Esophagus muscularis mucosa (tissue), 4 donors: ENCODE data around the gene SPOCK1. TPM values are rescaled to one million over a fixed set of nuclear protein-coding genes. Genes with fewer than 3 reads are reported as not detected.

ENCODE experiments used
- DNase-seq: peaks from one replicate; pipeline ENCODE4 v3.0.0-alpha.2; 2017; ENCODE audit errors: extremely low spot score
- H3K27ac ChIP-seq, 4 donors: fragments of 200-600 bp; sonication (generic); replicated peaks in 1 of 4; 1 replicate in 3 of 4; 2 replicates in 1 of 4; pipeline ENCODE4 v1.5.1; 2016 to 2019; ENCODE audit warnings: mild to moderate bottlenecking in 1 of 4
- H3K27me3 ChIP-seq, 4 donors: fragments of 200-600 bp; sonication (generic); one replicate each; pipeline versions ENCODE4 v1.5.1 to v1.6.0; 2016 to 2019
- H3K36me3 ChIP-seq, 4 donors: fragments of 200-600 bp; sonication (generic); one replicate each; pipeline ENCODE4 v1.5.1; 2016 to 2019
- H3K4me1 ChIP-seq, 4 donors: fragments of 200-600 bp; sonication (generic); one replicate each; pipeline ENCODE4 v1.5.1; 2016 to 2019
- H3K4me3 ChIP-seq, 4 donors: fragments of 200-600 bp; sonication (generic); 1 replicate in 2 of 4; 2 replicates in 2 of 4; pipeline ENCODE4 v1.5.1; 2016 to 2019; ENCODE audit warnings: mild to moderate bottlenecking in 4 of 4, moderate library complexity in 1 of 4
- H3K9me3 ChIP-seq, 4 donors: fragments of 200-600 bp; sonication (generic); 1 replicate in 3 of 4; 2 replicates in 1 of 4; pipeline ENCODE4 v1.5.1; 2016 to 2019
- EP300 ChIP-seq: sonication (generic); formaldehyde crosslinking; IDR thresholded peaks from one replicate; pipeline ENCODE4 v1.6.1; 2017; ENCODE audit warnings: antibody characterized with exemption
- POLR2A ChIP-seq: fragments of 450-650 bp; IDR thresholded peaks from one replicate; pipeline ENCODE4 v1.6.1; 2017; ENCODE audit warnings: antibody characterized with exemption, moderate library complexity, mild to moderate bottlenecking, low read depth
- POLR2AphosphoS5 ChIP-seq, 2 donors: sonication (generic); formaldehyde crosslinking; IDR thresholded peaks; one replicate each; pipeline ENCODE4 v1.6.1; 2017; ENCODE audit warnings: antibody characterized with exemption in 2 of 2
- WGBS: methylation state at CpG from one replicate; pipeline ENCODE4 v1.1.5; 2018; 5-methylcytosine and 5-hydroxymethylcytosine counted together
- intact Hi-C: fragments of 100-400 bp; cut with DNase I; formaldehyde crosslinking; loops from one replicate; pipeline ENCODE4 v1.15.1; 2023
- total RNA-seq, 4 donors: library from RNA; depleted of rRNA; stranded (reverse); fragments of >200 nt; gene quantifications; one replicate each; pipeline versions ENCODE4 v1.1.0 to v1.2.1, GENCODE V29; 2016
- TF ChIP-seq, protein P1 (sequence below), 3 experiments: fragments of 200-600 bp in 2 of 3; fragments of 450-650 bp in 1 of 3; sonication (generic) in 2 of 3; IDR thresholded peaks; one replicate each; pipeline ENCODE4 v1.5.1; 2017 to 2019; ENCODE audit warnings: antibody characterized with exemption in 3 of 3, mild to moderate bottlenecking in 2 of 3, moderate library complexity in 1 of 3

The SPOCK1 gene
- total RNA-seq, 4 donors from 2014 or later = 39.0 to 52.4 (median 45.6) TPM

DNA sequence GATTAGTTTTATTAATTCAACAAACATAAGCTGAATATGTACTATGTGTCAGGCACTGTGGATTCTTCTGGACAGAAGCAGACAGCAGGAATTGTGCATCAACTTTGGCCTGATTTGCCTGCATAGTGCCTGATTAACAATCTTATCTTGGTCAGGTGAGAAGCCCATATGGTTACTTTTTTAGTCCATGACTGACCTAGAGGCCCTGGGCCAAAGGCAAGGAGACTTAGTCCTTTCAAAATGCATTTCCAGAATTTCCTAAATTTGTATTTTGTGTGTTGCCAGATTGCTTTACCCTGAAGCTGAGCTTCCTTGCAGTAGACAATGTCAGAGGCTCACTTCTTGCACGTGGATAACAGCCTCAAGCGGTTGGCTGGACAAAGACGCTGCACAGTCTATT lies 286.7 kb downstream of the SPOCK1 start:
- H3K27ac ChIP-seq = no peak overlapping the region
- no peaks in the 10 kb centered on the region for H3K36me3 ChIP-seq
- H3K4me1 ChIP-seq = peaks cover 0 to 3% (median 0%) of the 10 kb centered on the region in 4 donors
- intact Hi-C loops = no loop called here
- DNase-seq = no peak
- no peak overlapping the region for H3K4me3 ChIP-seq
- TF ChIP-seq, protein P1, sequence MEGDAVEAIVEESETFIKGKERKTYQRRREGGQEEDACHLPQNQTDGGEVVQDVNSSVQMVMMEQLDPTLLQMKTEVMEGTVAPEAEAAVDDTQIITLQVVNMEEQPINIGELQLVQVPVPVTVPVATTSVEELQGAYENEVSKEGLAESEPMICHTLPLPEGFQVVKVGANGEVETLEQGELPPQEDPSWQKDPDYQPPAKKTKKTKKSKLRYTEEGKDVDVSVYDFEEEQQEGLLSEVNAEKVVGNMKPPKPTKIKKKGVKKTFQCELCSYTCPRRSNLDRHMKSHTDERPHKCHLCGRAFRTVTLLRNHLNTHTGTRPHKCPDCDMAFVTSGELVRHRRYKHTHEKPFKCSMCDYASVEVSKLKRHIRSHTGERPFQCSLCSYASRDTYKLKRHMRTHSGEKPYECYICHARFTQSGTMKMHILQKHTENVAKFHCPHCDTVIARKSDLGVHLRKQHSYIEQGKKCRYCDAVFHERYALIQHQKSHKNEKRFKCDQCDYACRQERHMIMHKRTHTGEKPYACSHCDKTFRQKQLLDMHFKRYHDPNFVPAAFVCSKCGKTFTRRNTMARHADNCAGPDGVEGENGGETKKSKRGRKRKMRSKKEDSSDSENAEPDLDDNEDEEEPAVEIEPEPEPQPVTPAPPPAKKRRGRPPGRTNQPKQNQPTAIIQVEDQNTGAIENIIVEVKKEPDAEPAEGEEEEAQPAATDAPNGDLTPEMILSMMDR (IDR thresholded peaks at IDR 0.05) = no peak
- no peak for TF ChIP-seq EP300
- no peak for TF ChIP-seq POLR2A
- no peak for TF ChIP-seq POLR2AphosphoS5 (IDR thresholded peaks at IDR 0.05)
- H3K9me3 ChIP-seq = no peaks in the 10 kb centered on the region
- H3K27me3 ChIP-seq = no peaks in the 10 kb centered on the region
- WGBS = 90% methylated on average over 3 of the region's 3 CpGs

DNA sequence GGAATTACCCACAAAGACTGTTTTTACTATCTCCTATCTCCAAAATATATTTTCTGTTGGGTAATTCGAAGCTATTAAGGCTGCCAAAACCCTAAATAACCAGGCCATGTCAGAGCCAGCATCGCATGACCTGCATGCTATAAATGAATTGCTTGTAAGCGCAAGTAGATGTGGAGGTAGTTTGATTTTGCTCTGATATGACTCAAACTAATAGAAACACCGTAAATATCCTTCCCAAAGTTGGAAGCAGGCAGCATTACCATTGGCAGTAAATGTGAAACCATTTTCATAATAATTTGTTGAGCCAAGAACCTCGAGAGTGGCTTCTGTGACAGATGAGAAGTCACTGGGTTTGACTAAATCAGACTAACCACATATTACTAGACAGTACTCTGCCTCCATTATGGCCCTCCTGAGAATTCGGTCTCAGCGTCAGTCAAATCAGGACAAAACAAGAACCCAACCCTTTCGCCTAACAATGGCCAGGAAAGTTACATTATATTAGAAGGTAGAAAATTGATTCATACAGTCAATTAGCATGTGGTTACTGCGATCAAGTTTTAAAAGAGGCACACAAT lies 289.8 kb downstream of the SPOCK1 start:
- H3K36me3 ChIP-seq = no peaks in the 10 kb centered on the region
- TF ChIP-seq EP300 = no peak
- no peak for TF ChIP-seq POLR2A
- no peak for TF ChIP-seq POLR2AphosphoS5 (IDR thresholded peaks at IDR 0.05)
- TF ChIP-seq, protein P1 (IDR thresholded peaks at IDR 0.05) = no peak
- WGBS = 81% methylated on average over 9 of the region's 9 CpGs
- H3K27me3 ChIP-seq = no peaks in the 10 kb centered on the region
- peaks cover 0 to 6% (median 0%) of the 10 kb centered on the region in 4 donors for H3K4me1 ChIP-seq
- H3K9me3 ChIP-seq = no peaks in the 10 kb centered on the region
- H3K27ac ChIP-seq = no peak overlapping the region
- no peak for DNase-seq
- H3K4me3 ChIP-seq = no peak overlapping the region
- intact Hi-C loops = no loop called here

DNA sequence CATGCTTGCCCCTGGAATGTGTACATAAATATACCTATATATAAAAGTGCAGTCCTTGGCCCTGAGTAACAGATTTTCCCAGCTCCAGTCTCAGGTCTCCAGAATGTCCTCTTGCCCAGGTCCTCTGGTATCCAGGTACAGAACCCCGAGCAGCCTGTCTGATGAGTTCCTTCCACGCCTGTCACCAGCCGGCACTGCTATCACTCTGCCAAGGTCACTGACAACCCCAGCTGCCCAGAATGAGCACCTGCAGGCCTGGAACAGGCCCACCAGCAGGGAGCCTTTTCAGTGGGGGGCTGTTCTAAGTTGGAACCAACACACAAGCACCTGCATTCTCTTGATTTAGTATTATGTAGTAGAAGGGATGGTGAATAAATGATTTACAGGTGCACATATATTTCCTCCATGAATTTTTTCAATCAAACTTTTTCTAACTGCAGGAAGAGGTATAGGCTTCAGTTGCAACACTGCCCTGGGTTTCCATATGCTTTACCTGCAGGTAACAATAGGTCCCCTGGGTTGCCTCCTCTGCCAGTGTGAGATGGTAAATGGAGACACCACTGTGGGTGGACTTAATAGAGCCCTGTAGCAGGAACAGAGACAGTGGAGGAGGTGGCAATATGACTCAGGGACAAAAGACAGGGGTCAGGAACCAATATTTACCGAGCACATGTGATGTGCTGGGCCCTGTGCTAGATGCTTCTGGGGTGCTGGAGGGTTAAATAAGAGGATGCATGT lies 291.9 kb downstream of the SPOCK1 start:
- H3K27me3 ChIP-seq = no peaks in the 10 kb centered on the region
- peaks cover 0 to 6% (median 0%) of the 10 kb centered on the region in 4 donors for H3K4me1 ChIP-seq
- H3K4me3 ChIP-seq = no peak overlapping the region
- H3K9me3 ChIP-seq = no peaks in the 10 kb centered on the region
- H3K36me3 ChIP-seq = no peaks in the 10 kb centered on the region
- intact Hi-C loops = no loop called here
- 89% methylated on average over 4 of the region's 4 CpGs for WGBS
- DNase-seq = no peak
- no peak overlapping the region for H3K27ac ChIP-seq
- TF ChIP-seq POLR2AphosphoS5 (IDR thresholded peaks at IDR 0.05) (no peak), EP300 (no peak), POLR2A (no peak)
- TF ChIP-seq, protein P1 (IDR thresholded peaks at IDR 0.05) = no peak

DNA sequence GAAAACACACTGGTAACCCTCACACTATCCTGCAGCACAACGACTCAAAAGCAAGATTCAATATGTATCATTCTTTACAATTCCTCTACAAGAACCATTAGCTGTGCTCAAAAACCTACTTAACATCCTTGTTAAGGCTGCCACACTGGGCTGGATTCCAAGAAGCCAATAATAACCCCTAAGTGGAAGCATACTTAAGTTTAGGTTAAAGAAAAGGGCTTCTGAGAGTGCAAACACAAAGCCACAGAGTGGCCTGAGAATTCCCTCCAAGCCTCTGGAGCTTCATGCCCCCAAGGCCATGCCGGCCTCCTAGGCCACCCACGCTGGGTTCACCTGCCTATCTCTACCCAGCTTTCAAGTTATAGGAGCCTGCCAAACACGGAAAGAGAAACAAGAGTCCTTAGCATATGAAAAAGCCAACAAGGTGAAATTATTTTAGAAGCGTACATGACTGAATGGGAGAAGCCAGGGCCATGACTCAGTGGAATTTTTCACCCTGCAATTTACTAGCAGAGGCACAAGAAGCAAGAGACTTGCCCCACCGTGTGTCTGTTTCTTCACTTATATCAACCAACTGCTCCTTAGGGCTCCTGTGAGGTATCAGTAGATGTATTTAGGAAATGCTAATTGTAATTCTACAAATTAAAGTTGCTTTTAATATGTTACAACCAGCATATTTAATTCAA lies 293.0 kb downstream of the SPOCK1 start:
- 78% methylated on average over 6 of the region's 6 CpGs for WGBS
- H3K27ac ChIP-seq = no peak overlapping the region
- TF ChIP-seq EP300 = no peak
- H3K4me1 ChIP-seq = peaks cover 0 to 6% (median 0%) of the 10 kb centered on the region in 4 donors
- no peaks in the 10 kb centered on the region for H3K9me3 ChIP-seq
- no peak overlapping the region for H3K4me3 ChIP-seq
- DNase-seq = no peak
- intact Hi-C loops = no loop called here
- no peaks in the 10 kb centered on the region for H3K27me3 ChIP-seq
- H3K36me3 ChIP-seq = no peaks in the 10 kb centered on the region

DNA sequence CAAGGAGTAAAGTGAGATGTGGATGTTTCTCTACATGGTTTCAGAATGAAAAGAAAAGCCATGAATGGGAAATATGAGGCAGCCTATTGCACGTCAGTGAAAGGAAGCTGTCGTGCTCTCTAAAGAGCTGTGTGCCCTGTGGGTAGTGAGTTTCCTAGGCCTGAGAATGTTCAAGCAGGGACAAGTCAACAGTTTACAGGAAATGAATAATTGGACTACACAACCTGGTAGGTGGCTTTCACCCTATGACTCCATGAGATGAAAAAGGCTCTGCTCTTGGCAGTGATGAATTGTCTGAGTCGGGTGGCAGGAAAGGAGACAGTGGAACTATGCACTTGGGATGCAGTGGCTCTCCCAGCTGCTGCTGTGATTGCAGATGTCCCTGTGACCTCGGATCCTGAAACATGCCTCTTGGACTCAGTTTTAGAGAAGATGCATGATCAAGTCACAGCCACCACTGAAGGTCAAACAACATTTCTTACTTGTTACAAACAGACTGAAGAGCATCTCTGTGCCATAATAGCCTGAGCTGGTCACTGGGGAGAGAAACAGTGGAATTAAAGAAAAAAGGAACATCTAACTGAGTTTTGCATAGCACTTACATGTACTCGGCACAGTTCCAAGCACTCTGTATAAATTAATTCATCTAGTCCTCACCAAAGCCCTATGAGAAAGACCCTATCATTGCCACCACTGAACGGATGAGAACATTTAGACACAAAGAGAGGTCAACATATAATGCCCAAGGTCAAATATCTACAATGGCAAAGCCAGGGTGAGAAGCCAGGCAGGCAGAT lies 293.7 kb downstream of the SPOCK1 start:
- no peaks in the 10 kb centered on the region for H3K36me3 ChIP-seq
- no peak overlapping the region for H3K4me3 ChIP-seq
- no peaks in the 10 kb centered on the region for H3K9me3 ChIP-seq
- no peaks in the 10 kb centered on the region for H3K27me3 ChIP-seq
- TF ChIP-seq, protein P1 (IDR thresholded peaks at IDR 0.05) = no peak
- 65% methylated on average over 6 of the region's 6 CpGs for WGBS
- peaks cover 0 to 6% (median 0%) of the 10 kb centered on the region in 4 donors for H3K4me1 ChIP-seq
- intact Hi-C loops = no loop called here
- no peak for DNase-seq
- H3K27ac ChIP-seq = no peak overlapping the region
